Right lobe of liver (tissue), 6 donors: ENCODE measurements around the gene PCNT. TPM values are rescaled to one million over a fixed set of nuclear protein-coding genes. Genes with fewer than 3 reads are reported as not detected.
"Not testable (repeated sequence)": the region's sequence is repeated elsewhere in the genome, so short reads cannot be mapped to it uniquely, and the experiment has no call there.

Experiments
- ATAC-seq, 4 donors: fragments of 200-7000 bp; cut with Tn5 transposase; one replicate each; pipeline ENCODE4 v1.9.1; 2020; ENCODE audit warnings: mild to moderate bottlenecking in 4 of 4, moderate library complexity in 4 of 4
- DNase-seq, 3 donors: peaks; one replicate each; pipeline ENCODE4 v3.0.0-alpha.2; 2020
- H3K27ac ChIP-seq, 3 donors: fragments of 200-600 bp; one replicate each; pipeline ENCODE4 v1.8.0; 2022
- H3K27me3 ChIP-seq, 2 donors: fragments of 200-600 bp; one replicate each; pipeline ENCODE4 v1.8.0; 2022
- H3K36me3 ChIP-seq, 4 donors: fragments of 200-600 bp; sonication (generic) in 1 of 4; one replicate each; pipeline versions ENCODE4 v1.5.1 to v1.8.0; 2017 to 2022; ENCODE audit warnings: control low read depth in 1 of 4
- H3K4me1 ChIP-seq, 4 donors: fragments of 200-600 bp; sonication (generic) in 1 of 4; one replicate each; pipeline versions ENCODE4 v1.5.1 to v1.8.0; 2017 to 2022; ENCODE audit warnings: control low read depth in 1 of 4
- H3K4me3 ChIP-seq, 3 donors: fragments of 200-600 bp; one replicate each; pipeline ENCODE4 v1.8.0; 2022
- H3K9me3 ChIP-seq, 4 donors: fragments of 200-600 bp; sonication (generic) in 1 of 4; one replicate each; pipeline versions ENCODE4 v1.5.1 to v1.8.0; 2017 to 2022; ENCODE audit warnings: control low read depth in 1 of 4
- CTCF ChIP-seq, 4 donors: fragments of 200-600 bp in 3 of 4; fragments of 450-650 bp in 1 of 4; IDR thresholded peaks; one replicate each; pipeline versions ENCODE4 v1.5.1 to v1.8.0; 2016 to 2022; ENCODE audit warnings: antibody characterized with exemption in 4 of 4, mild to moderate bottlenecking in 2 of 4
- POLR2A ChIP-seq: fragments of 450-650 bp; IDR thresholded peaks from one replicate; pipeline ENCODE4 v1.6.1; 2017; ENCODE audit warnings: antibody characterized with exemption, mild to moderate bottlenecking
- WGBS: methylation state at CpG from one replicate; pipeline ENCODE4 v1.1.6; 2018; ENCODE audit warnings: low coverage, low lambda C conversion rate; ENCODE audit not compliant: insufficient coverage; ENCODE audit errors: missing lambda C conversion rate; 5-methylcytosine and 5-hydroxymethylcytosine counted together
- intact Hi-C, 2 donors: fragments of 100-400 bp; cut with DNase I; formaldehyde crosslinking; loops; one replicate each; pipeline versions ENCODE4 v1.11.2 to v1.14.1; 2022
- total RNA-seq, 6 experiments: library from RNA; depleted of rRNA in 2 of 6; stranded (reverse); fragments of >200 nt in 2 of 6; fragmentation: NEBNext Ultra II Directional in 3 of 6; extraction: Animal tissue kit (Norgen Biotek cat#: 25700) in 3 of 6; gene quantifications; one replicate each; pipeline versions ENCODE4 v1.1.0 to v1.2.4, GENCODE V29; 2016 to 2023
- donor health status: DM: no; HTN: yes; CAD: no.
- donor health status: DM: no; HTN: no; CAD: no.
- donor health status: DM: no; HTN: no; CAD: no.
- donor health status: DM: no; HTN: yes; CAD: no.
- donor health status: DM: no; HTN: yes; CAD: no.

Gene PCNT
- total RNA-seq, 6 experiments from 2014 or later: 9.9 to 18.2 (median 14.1) TPM

GRCh38 chr21:46459024-46459355 is 135.0 kb downstream of the PCNT start:
- peaks cover 0 to 27% (median 4%) of the 10 kb centered on the region in 4 donors for H3K4me1 ChIP-seq
- TF ChIP-seq CTCF (IDR thresholded peaks at IDR 0.05): no peak
- peak; percentile 6 for TF ChIP-seq POLR2A
- H3K4me3 ChIP-seq: peak overlapping the region; percentile 88 to 95 (median 94)
- H3K9me3 ChIP-seq: no peaks in the 10 kb centered on the region
- H3K27ac ChIP-seq: peak overlapping the region; percentile 64 to 85 (median 74)
- no peaks in the 10 kb centered on the region for H3K27me3 ChIP-seq
- no CpG with 5 or more reads among the region's 36 CpGs for WGBS
- ATAC-seq (no peak), DNase-seq (no peak)
- intact Hi-C loops: no loop called here
- no peaks in the 10 kb centered on the region for H3K36me3 ChIP-seq

- peak overlapping the region in 2 of 3 donors; percentile 74 to 85 for H3K27ac ChIP-seq
- ATAC-seq: no peak
- peak; percentile 51 to 69 (median 68) for DNase-seq
- peaks cover 0 to 27% (median 4%) of the 10 kb centered on the region in 4 donors for H3K4me1 ChIP-seq
- no peaks in the 10 kb centered on the region for H3K36me3 ChIP-seq
- no peaks in the 10 kb centered on the region for H3K27me3 ChIP-seq
- no peak for TF ChIP-seq POLR2A
- TF ChIP-seq CTCF (IDR thresholded peaks at IDR 0.05): no peak
- no peaks in the 10 kb centered on the region for H3K9me3 ChIP-seq
- intact Hi-C loops: no loop called here
- WGBS: 18% methylated on average over 14 of the region's 41 CpGs
- peak overlapping the region; percentile 88 to 95 (median 94) for H3K4me3 ChIP-seq
Measured at GRCh38 chr21:46459356-46460112, 135.6 kb downstream of the PCNT start.

GRCh38 chr21:46461909-46462308 is 138.0 kb downstream of the PCNT start:
- Histone ChIP-seq H3K4me3 (no peak overlapping the region), H3K27me3 (no peaks in the 10 kb centered on the region), H3K27ac (no peak overlapping the region), H3K4me1 (peaks cover 0 to 13% (median 4%) of the 10 kb centered on the region in 4 donors), H3K36me3 (no peaks in the 10 kb centered on the region), H3K9me3 (no peaks in the 10 kb centered on the region)
- TF ChIP-seq CTCF (IDR thresholded peaks at IDR 0.05): no peak
- no peak for TF ChIP-seq POLR2A
- DNase-seq: peak in 1 of 3 donors; percentile 42
- intact Hi-C loops: no loop called here
- no peak for ATAC-seq
- WGBS: 75% methylated on average over 5 of the region's 5 CpGs

DNA sequence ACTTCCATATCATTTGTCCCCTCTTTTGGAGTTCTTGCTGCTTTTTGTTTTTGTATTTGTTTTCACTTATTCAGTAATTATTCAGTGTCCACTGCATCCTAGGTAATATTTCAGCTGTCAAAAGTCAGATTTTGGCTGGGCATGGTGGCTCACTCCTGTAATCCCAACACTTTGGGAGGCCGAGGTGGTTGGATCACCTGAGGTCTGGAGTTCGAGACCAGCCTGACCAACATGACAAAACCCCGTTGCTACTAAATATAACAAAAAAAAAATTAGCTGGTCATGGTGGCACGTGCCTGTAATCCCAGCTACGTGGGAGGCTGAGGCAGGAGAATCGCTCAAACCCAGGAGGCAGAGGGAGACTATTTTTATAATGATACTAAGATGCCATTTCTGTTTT is 141.2 kb downstream of the PCNT start:
- H3K27me3 ChIP-seq, H3K36me3 ChIP-seq, H3K9me3 ChIP-seq, H3K4me1 ChIP-seq, H3K27ac ChIP-seq, intact Hi-C loops, H3K4me3 ChIP-seq, ATAC-seq: not testable (repeated sequence)
- peak in 1 of 3 donors; percentile 22 for DNase-seq
- WGBS: 87% methylated on average over 6 of the region's 6 CpGs

DNA sequence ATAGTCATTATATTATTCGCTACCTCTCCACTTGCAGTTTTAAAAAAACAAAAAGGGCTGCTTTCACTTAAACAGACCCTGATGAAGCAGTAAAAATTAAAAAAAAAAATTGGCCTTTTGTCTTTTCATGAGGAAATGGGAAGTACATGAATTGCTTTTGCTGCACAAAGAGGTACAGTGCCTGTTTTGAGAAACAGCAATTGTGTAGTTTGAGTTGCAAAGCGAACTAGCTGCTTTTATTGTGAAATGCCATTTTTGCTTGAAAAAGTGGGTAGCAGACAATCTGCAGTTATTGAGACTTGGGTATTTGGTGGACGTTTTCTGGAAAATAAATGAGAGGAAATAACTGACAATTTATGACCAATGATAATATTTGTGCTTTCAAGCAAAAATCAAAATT is 141.7 kb downstream of the PCNT start:
- intact Hi-C loops: no loop called here
- Histone ChIP-seq H3K4me1 (no peaks in the 10 kb centered on the region), H3K27ac (no peak overlapping the region), H3K4me3 (no peak overlapping the region), H3K9me3 (no peaks in the 10 kb centered on the region), H3K36me3 (no peaks in the 10 kb centered on the region), H3K27me3 (no peaks in the 10 kb centered on the region)
- no peak for DNase-seq
- no peak for ATAC-seq
- TF ChIP-seq POLR2A (no peak), CTCF (IDR thresholded peaks at IDR 0.05) (no peak)
- WGBS: 64% methylated on average over 3 of the region's 3 CpGs
